ENCODE results near the gene CDCA8. TPM values are rescaled to one million over a fixed set of nuclear protein-coding genes. Genes with fewer than 3 reads are reported as not detected.

The CDCA8 gene
- total RNA-seq, 1 experiment from 2014 or later, result 51.7 TPM

DNA sequence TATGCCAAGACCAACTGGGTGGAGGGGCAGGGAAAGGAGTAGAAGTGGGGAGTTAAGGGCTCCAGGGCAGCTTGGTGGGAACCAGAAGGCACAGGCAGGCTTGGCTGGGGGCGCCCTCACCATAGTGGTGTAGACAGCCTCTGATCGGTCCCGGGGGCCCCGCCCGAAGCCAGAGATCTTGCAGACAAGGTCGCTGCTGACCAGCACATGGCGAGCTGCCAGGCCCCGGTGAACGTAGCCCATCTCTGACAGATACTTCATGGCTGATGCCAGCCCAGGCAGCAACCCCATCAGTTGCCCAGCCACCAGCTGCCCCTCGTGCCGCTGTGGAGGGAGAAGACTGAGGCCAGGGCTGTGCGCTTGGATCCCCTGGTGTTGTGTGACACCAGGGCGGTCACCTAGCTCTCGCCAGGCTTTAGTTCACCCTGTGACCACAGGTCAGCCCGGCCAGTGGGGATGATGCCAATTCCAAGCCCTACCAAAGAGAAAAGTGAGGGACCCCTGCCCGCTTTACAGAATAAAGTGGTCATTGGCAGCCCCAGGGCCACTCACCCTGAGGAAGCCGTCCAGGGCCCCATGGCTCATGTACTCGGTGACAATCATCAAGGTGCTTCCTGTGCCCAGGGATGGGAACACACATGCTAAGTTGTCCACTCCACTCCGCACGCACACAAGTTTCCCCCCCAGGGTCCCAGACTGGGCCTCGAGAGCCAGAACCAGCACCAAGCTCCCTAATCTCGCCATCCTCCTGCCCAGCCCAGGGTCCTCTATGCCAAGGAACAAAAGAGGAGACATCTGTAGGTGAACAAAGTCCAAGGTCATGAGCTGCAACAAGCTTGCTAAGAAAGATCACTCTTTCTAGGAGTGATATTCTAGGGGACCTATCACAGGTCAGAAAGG is 28.2 kb downstream of the CDCA8 start:
- no peak for ATAC-seq
- intact Hi-C loops (cut with micrococcal nuclease), result no loop called here
- no peak overlapping the region for H2AFZ ChIP-seq (ENCODE audit: low read depth, low read length, poor library complexity, severe bottlenecking)
- no peaks in the 10 kb centered on the region for H3K27me3 ChIP-seq (ENCODE audit: insufficient read depth, low read length)
- H3K27ac ChIP-seq (ENCODE audit: low read depth, low read length), result no peak overlapping the region
- H3K36me3 ChIP-seq (ENCODE audit: control insufficient read depth in 1 of 2, insufficient read depth in 2 of 2, low read length in 2 of 2), result no peaks in the 10 kb centered on the region
- no peak overlapping the region for H3K4me2 ChIP-seq (ENCODE audit: low read length)
- DNase-seq (ENCODE audit: low read depth, low spot score), result no peak
- no TSS peak for BruUV-seq (replicated peaks)
- CTCF ChIA-PET, result no interaction called here
- H3K9me3 ChIP-seq (ENCODE audit: control insufficient read depth in 1 of 2, insufficient read depth in 1 of 2, low read depth in 1 of 2, low read length in 2 of 2), result no peaks in the 10 kb centered on the region
- H4K20me1 ChIP-seq (ENCODE audit: insufficient read depth), result no peaks in the 10 kb centered on the region
- H3K4me3 ChIP-seq (replicated peaks in 1 of 2; ENCODE audit: low read depth in 1 of 2, low read length in 2 of 2), result no peak overlapping the region
- no peak for TF ChIP-seq SIN3A (IDR thresholded peaks at IDR 0.05; ENCODE audit: low read depth)
- no peak for TF ChIP-seq CBX3 (IDR thresholded peaks at IDR 0.05; ENCODE audit: low read depth)
- TF ChIP-seq, protein P1, sequence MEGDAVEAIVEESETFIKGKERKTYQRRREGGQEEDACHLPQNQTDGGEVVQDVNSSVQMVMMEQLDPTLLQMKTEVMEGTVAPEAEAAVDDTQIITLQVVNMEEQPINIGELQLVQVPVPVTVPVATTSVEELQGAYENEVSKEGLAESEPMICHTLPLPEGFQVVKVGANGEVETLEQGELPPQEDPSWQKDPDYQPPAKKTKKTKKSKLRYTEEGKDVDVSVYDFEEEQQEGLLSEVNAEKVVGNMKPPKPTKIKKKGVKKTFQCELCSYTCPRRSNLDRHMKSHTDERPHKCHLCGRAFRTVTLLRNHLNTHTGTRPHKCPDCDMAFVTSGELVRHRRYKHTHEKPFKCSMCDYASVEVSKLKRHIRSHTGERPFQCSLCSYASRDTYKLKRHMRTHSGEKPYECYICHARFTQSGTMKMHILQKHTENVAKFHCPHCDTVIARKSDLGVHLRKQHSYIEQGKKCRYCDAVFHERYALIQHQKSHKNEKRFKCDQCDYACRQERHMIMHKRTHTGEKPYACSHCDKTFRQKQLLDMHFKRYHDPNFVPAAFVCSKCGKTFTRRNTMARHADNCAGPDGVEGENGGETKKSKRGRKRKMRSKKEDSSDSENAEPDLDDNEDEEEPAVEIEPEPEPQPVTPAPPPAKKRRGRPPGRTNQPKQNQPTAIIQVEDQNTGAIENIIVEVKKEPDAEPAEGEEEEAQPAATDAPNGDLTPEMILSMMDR (IDR thresholded peaks at IDR 0.05 in 2 of 3, conservative IDR thresholded peaks at IDR 0.05 in 1 of 3; ENCODE audit: borderline replicate concordance in 1 of 3, insufficient read depth in 1 of 3, low read depth in 2 of 3, low read length in 2 of 3), result no peak
- TF ChIP-seq JUND (IDR thresholded peaks at IDR 0.05), result no peak
- TF ChIP-seq FOSL1 (IDR thresholded peaks at IDR 0.05; ENCODE audit: low read depth), result no peak
- TF ChIP-seq POLR2AphosphoS5 (IDR thresholded peaks at IDR 0.05; ENCODE audit: low read depth, low read length), result no peak
- TF ChIP-seq ZFX (IDR thresholded peaks at IDR 0.05), result no peak
- H3K4me1 ChIP-seq (ENCODE audit: control insufficient read depth in 1 of 2, insufficient read depth in 2 of 2, low read length in 2 of 2), result no peaks in the 10 kb centered on the region
- H3K9ac ChIP-seq (ENCODE audit: low read length), result no peak overlapping the region
- POLR2A ChIA-PET, result no interaction called here
- H3K79me2 ChIP-seq (ENCODE audit: insufficient read depth, low read length), result no peaks in the 10 kb centered on the region
- RAD21 ChIA-PET (ENCODE audit: low non-redundant PET in 1 of 2, low total read pairs in 2 of 2, uncharacterized antibody in 2 of 2, unreplicated experiment in 2 of 2), result no interaction called here
- no peaks in the 10 kb centered on the region for H3K9me2 ChIP-seq (ENCODE audit: insufficient read depth)

DNA sequence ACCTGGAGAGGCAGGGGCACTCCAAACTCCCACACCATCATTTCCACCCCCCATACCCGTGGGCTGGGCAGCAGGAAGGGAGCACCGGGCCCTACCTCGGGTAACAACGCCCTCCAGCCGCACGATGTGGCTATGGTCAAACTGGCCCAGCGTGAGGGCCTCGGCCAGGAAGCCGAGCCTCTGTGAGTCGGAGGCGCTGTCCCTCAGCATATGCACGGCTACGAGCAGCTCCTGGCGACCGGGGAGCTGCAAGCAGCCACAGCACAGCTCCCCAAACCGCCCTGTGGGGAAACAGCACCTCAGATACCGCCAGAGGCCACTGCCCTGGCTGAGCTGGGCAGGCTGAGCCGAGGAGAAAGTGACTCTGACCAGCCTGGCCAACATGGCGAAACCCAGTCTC is 29.2 kb downstream of the CDCA8 start:
- ChIA-PET CTCF (no interaction called here), POLR2A (no interaction called here), RAD21 (ENCODE audit: low non-redundant PET in 1 of 2, low total read pairs in 2 of 2, uncharacterized antibody in 2 of 2, unreplicated experiment in 2 of 2) (no interaction called here)
- Histone ChIP-seq H3K27me3 (ENCODE audit: insufficient read depth, low read length) (no peaks in the 10 kb centered on the region), H3K79me2 (ENCODE audit: insufficient read depth, low read length) (no peaks in the 10 kb centered on the region), H3K4me1 (ENCODE audit: control insufficient read depth in 1 of 2, insufficient read depth in 2 of 2, low read length in 2 of 2) (no peaks in the 10 kb centered on the region), H3K9me2 (ENCODE audit: insufficient read depth) (no peaks in the 10 kb centered on the region), H3K36me3 (ENCODE audit: control insufficient read depth in 1 of 2, insufficient read depth in 2 of 2, low read length in 2 of 2) (no peaks in the 10 kb centered on the region), H3K9me3 (ENCODE audit: control insufficient read depth in 1 of 2, insufficient read depth in 1 of 2, low read depth in 1 of 2, low read length in 2 of 2) (no peaks in the 10 kb centered on the region), H3K4me3 (replicated peaks in 1 of 2; ENCODE audit: low read depth in 1 of 2, low read length in 2 of 2) (no peak overlapping the region), H2AFZ (ENCODE audit: low read depth, low read length, poor library complexity, severe bottlenecking) (no peak overlapping the region), H3K27ac (ENCODE audit: low read depth, low read length) (no peak overlapping the region), H3K4me2 (ENCODE audit: low read length) (no peak overlapping the region), H3K9ac (ENCODE audit: low read length) (no peak overlapping the region), H4K20me1 (ENCODE audit: insufficient read depth) (no peaks in the 10 kb centered on the region)
- ATAC-seq, result no peak
- intact Hi-C loops (cut with micrococcal nuclease), result no loop called here
- BruUV-seq (replicated peaks), result no TSS peak
- DNase-seq (ENCODE audit: low read depth, low spot score), result no peak
- TF ChIP-seq, protein P1 (IDR thresholded peaks at IDR 0.05 in 2 of 3, conservative IDR thresholded peaks at IDR 0.05 in 1 of 3; ENCODE audit: borderline replicate concordance in 1 of 3, insufficient read depth in 1 of 3, low read depth in 2 of 3, low read length in 2 of 3), result no peak
- no peak for TF ChIP-seq EGR1 (IDR thresholded peaks at IDR 0.05; ENCODE audit: low read depth)
- no peak for TF ChIP-seq YY1 (IDR thresholded peaks at IDR 0.05; ENCODE audit: extremely low read depth, insufficient replicate concordance, low read depth, low read length)
- TF ChIP-seq, protein P2, sequence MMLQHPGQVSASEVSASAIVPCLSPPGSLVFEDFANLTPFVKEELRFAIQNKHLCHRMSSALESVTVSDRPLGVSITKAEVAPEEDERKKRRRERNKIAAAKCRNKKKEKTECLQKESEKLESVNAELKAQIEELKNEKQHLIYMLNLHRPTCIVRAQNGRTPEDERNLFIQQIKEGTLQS (IDR thresholded peaks at IDR 0.05), result no peak
- no peak for TF ChIP-seq POLR2AphosphoS5 (IDR thresholded peaks at IDR 0.05; ENCODE audit: low read depth, low read length)
- TF ChIP-seq FOSL1 (IDR thresholded peaks at IDR 0.05; ENCODE audit: low read depth), result no peak
- TF ChIP-seq SIN3A (IDR thresholded peaks at IDR 0.05; ENCODE audit: low read depth), result no peak
- no peak for TF ChIP-seq CEBPB (IDR thresholded peaks at IDR 0.05; ENCODE audit: low read depth)
- no peak for TF ChIP-seq JUND (IDR thresholded peaks at IDR 0.05)
- no peak for TF ChIP-seq ZFX (IDR thresholded peaks at IDR 0.05)
